K562 (cell line): ENCODE data around the gene LMTK2. TPM values are rescaled to one million over a fixed set of nuclear protein-coding genes. Genes with fewer than 3 reads are reported as not detected.

Experiments
- ARID1B ChIP-seq: fragments of 450-650 bp; IDR thresholded peaks from 2 replicates; pipeline ENCODE4 v1.6.1; 2016; ENCODE audit warnings: antibody characterized with exemption, mild to moderate bottlenecking, inconsistent platforms
- CEBPZ ChIP-seq: fragments of 150-350 bp; IDR thresholded peaks from 2 replicates; pipeline ENCODE4 v1.6.1; 2014; ENCODE audit warnings: low read depth, mild to moderate bottlenecking, low read length, borderline replicate concordance
- CTCF ChIP-seq, 3 experiments: IDR thresholded peaks in 2 of 3; conservative IDR thresholded peaks in 1 of 3; 2 replicates each; pipeline ENCODE4 v1.5.1; 2011 to 2012; ENCODE audit warnings: low read length in 3 of 3, mild to moderate bottlenecking in 3 of 3, control low read depth in 2 of 3, improper control_type of control experiment in 1 of 3, inconsistent platforms in 1 of 3, low read depth in 1 of 3, mixed read lengths in 1 of 3, moderate library complexity in 1 of 3; ENCODE audit not compliant: insufficient read depth in 2 of 3
- KLF10 ChIP-seq: fragments of 250-450 bp; sonication (Bioruptor Pico); IDR thresholded peaks from 2 replicates; pipeline ENCODE4 v1.6.1; 2021; ENCODE audit warnings: matching md5 sums
- MAFK ChIP-seq: IDR thresholded peaks from 2 replicates; pipeline ENCODE4 v1.6.1; 2011; ENCODE audit warnings: low read length, improper control_type of control experiment
- MGA ChIP-seq: fragments of 450-650 bp; IDR thresholded peaks from 2 replicates; pipeline ENCODE4 v1.6.1; 2016; ENCODE audit warnings: mild to moderate bottlenecking, moderate library complexity
- SUPT5H ChIP-seq: fragments of 450-650 bp; IDR thresholded peaks from 2 replicates; pipeline ENCODE4 v1.6.1; 2016
- TRIM24 ChIP-seq, 2 experiments: fragments of 450-650 bp; IDR thresholded peaks; 2 replicates each; pipeline ENCODE4 v1.6.1; 2016
- ZBTB7A ChIP-seq: IDR thresholded peaks from 2 replicates; pipeline ENCODE4 v1.6.1; 2011; ENCODE audit warnings: low read depth, mild to moderate bottlenecking, low read length, moderate library complexity, borderline replicate concordance; ENCODE audit not compliant: control insufficient read depth
- ZNF699 ChIP-seq: fragments of 250-450 bp; sonication (Bioruptor Pico); IDR thresholded peaks from 2 replicates; pipeline ENCODE4 v1.8.0; 2021; ENCODE audit warnings: mild to moderate bottlenecking, moderate library complexity; ENCODE audit not compliant: insufficient replicate concordance
- ZNF717 ChIP-seq: fragments of 250-450 bp; sonication (Bioruptor Pico); IDR thresholded peaks from 2 replicates; pipeline ENCODE4 v1.5.0; 2021
- polyA plus RNA-seq, 8 experiments: library from polyadenylated mRNA; depleted of rRNA in 4 of 8; stranded (reverse) in 5 of 8; unstranded in 3 of 8; fragments of >200 nt; fragmentation: Nextera tagmentation in 2 of 8; fragmentation: Illumina TruSeq in 1 of 8; extraction: Ambion mirVana in 2 of 8; extraction: Trizol in 1 of 8; gene quantifications; 2 replicates each; pipeline versions ENCODE4 v1.2.1 to v1.2.3, GENCODE V29; 2011 to 2014; ENCODE audit warnings: inconsistent platforms in 1 of 8, missing spikeins in 1 of 8
- total RNA-seq, 7 experiments: library from RNA; depleted of rRNA in 6 of 7; stranded (reverse); fragments of >200 nt in 6 of 7; fragmentation: Illumina TruSeq in 2 of 7; extraction: Trizol in 2 of 7; gene quantifications; 2 replicates each; pipeline versions ENCODE4 v1.2.1 to v1.2.3, GENCODE V29; 2011 to 2021; ENCODE audit warnings: low replicate concordance in 1 of 7

The LMTK2 gene
- total and polyA plus RNA-seq, 9 of the 15 experiments (the other 6 are each of a cell fraction or from before 2014, with no cell fraction given) = 0.78 to 16.4 (median 6.3) TPM

GRCh38 chr7:98240961-98241673, 134.5 kb downstream of the LMTK2 start (continued):
- TF ChIP-seq MGA = no peak
- no peak for TF ChIP-seq CEBPZ
- TF ChIP-seq ZNF699 (CRISPR knock-in tag) = no peak
- TF ChIP-seq MAFK = no peak
- TF ChIP-seq SUPT5H = no peak
- no peak for TF ChIP-seq KLF10 (CRISPR knock-in tag)
- TF ChIP-seq CTCF (IDR thresholded peaks at IDR 0.05 in 2 of 3, conservative IDR thresholded peaks at IDR 0.05 in 1 of 3; ENCODE audit: insufficient read depth in 2 of 3, low read depth in 1 of 3, low read length in 3 of 3) = peak; percentile 71 to 83 (median 75)
- no peak for TF ChIP-seq ARID1B
- TF ChIP-seq ZBTB7A = peak; percentile 58; the same call in 1 of the 2 replicates
- no peak for TF ChIP-seq TRIM24 (IDR thresholded peaks at IDR 0.05)
- no peak for TF ChIP-seq ZNF717
